Heart left ventricle (tissue), 13 donors: Measurements from ENCODE around the gene SELE.

Experiments
- CTCF ChIP-seq, 12 donors: fragments of 200-600 bp; sonication (generic) in 4 of 12; IDR thresholded peaks; one replicate each; pipeline versions ENCODE4 v1.5.0 to v1.8.0; 2018 to 2022; ENCODE audit warnings: antibody characterized with exemption in 12 of 12, mild to moderate bottlenecking in 5 of 12
- POLR2A ChIP-seq, 2 donors: fragments of 450-650 bp; IDR thresholded peaks; one replicate each; pipeline ENCODE4 v1.6.1; 2017; ENCODE audit warnings: antibody characterized with exemption in 2 of 2, mild to moderate bottlenecking in 2 of 2, moderate library complexity in 2 of 2
- donor health status: ischemic (EF 13 %, LVEDD 7.1; RV severe dilation, severe dysfunction).
- donor health status: DM: no; HTN: yes; CAD: no.
- donor health status: DM: no; HTN: no; CAD: no.
- donor health status: ischemic (EF 25% LVEDD 6.9; RV normal size, moderate dysfunction).
- donor health status: ischemic (EF 25% LVEDD 5.7; RV mildly dilated, moderate dysfunction).
- donor health status: ischemic (EF 35%, LVEDD 5.7; RV mildly dilated, moderate dysfunction).
- donor health status: nonischemic (EF 11% LVEDD 7.7; RV severe dilation, severe dysfunction).
- donor health status: DM: yes; HTN: yes; CAD: no.
- donor health status: PGD.
- donor health status: ischemic (EF 29% LVEDD 5.4; RV normal size, mild dysfunction).
- donor health status: nonischemic (EF 23%, LVEDD 6.1; RV moderate dilation, normal function).

- no peak for TF ChIP-seq CTCF (IDR thresholded peaks at IDR 0.05)
- TF ChIP-seq POLR2A (IDR thresholded peaks at IDR 0.05) = no peak
Measured at GRCh38 chr1:169745015-169745861, 11.4 kb upstream of the SELE start.
